Measurements from ENCODE around the gene STXBP5L.
"Not testable (repeated sequence)": the region's sequence is repeated elsewhere in the genome, so short reads cannot be mapped to it uniquely, and the experiment has no call there.

STXBP5L gene

DNA sequence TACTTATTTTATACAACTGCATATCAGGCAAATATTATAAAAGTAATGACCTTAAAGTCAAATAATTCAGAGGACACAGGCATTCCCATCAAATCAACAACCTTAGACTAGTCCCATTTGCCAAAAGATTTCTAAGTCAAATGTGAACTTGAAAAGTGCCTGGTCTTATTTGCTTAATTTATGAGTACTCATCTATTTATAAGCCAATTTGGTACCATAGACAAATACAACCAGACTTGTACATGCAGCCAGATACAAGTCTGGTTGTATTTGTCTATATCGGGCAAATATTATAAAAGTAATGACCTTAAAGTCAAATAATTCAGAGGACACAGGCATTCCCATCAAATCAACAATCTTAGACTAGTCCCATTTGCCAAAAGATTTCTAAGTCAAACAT is 322.2 kb downstream of the STXBP5L start:
- H3K27ac ChIP-seq (ENCODE audit: low read depth, low read length); H3K4me1 ChIP-seq (ENCODE audit: control insufficient read depth, insufficient read depth, low read length); H3K27me3 ChIP-seq (ENCODE audit: control insufficient read depth, insufficient read depth, low read length); H3K36me3 ChIP-seq (ENCODE audit: control insufficient read depth, insufficient read depth, low read length); H3K4me3 ChIP-seq (ENCODE audit: low read depth, low read length); H3K9me3 ChIP-seq (ENCODE audit: control insufficient read depth, insufficient read depth, low read length); H3K9ac ChIP-seq (ENCODE audit: low read depth, low read length): not testable (repeated sequence)

DNA sequence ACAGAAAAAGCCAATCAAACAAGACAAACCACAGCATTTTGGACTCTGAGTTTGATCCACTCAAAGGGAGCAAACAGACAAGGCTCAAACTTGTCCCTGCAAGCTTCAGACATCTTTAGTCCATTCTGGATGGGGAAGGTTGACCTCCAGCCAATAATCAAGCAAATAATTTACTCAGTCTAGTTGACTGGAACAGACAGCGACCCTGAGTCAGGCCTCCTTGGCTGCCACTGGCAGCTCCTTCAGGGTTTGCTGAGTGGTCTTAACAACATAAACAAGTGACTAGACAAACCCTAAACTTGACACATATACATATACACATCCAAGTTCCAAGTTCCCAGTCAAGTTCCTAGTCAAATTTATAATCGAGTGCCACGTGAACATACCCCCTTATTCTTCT is 323.9 kb downstream of the STXBP5L start:
- no peak overlapping the region for H3K4me3 ChIP-seq (ENCODE audit: low read depth, low read length)
- no peaks in the 10 kb centered on the region for H3K9me3 ChIP-seq (ENCODE audit: control insufficient read depth, insufficient read depth, low read length)
- no peaks in the 10 kb centered on the region for H3K27me3 ChIP-seq (ENCODE audit: control insufficient read depth, insufficient read depth, low read length)
- no peak overlapping the region for H3K27ac ChIP-seq (ENCODE audit: low read depth, low read length)
- no peak overlapping the region for H3K9ac ChIP-seq (ENCODE audit: low read depth, low read length)
- H3K36me3 ChIP-seq (ENCODE audit: control insufficient read depth, insufficient read depth, low read length), result no peaks in the 10 kb centered on the region
- H3K4me1 ChIP-seq (ENCODE audit: control insufficient read depth, insufficient read depth, low read length), result no peaks in the 10 kb centered on the region

DNA sequence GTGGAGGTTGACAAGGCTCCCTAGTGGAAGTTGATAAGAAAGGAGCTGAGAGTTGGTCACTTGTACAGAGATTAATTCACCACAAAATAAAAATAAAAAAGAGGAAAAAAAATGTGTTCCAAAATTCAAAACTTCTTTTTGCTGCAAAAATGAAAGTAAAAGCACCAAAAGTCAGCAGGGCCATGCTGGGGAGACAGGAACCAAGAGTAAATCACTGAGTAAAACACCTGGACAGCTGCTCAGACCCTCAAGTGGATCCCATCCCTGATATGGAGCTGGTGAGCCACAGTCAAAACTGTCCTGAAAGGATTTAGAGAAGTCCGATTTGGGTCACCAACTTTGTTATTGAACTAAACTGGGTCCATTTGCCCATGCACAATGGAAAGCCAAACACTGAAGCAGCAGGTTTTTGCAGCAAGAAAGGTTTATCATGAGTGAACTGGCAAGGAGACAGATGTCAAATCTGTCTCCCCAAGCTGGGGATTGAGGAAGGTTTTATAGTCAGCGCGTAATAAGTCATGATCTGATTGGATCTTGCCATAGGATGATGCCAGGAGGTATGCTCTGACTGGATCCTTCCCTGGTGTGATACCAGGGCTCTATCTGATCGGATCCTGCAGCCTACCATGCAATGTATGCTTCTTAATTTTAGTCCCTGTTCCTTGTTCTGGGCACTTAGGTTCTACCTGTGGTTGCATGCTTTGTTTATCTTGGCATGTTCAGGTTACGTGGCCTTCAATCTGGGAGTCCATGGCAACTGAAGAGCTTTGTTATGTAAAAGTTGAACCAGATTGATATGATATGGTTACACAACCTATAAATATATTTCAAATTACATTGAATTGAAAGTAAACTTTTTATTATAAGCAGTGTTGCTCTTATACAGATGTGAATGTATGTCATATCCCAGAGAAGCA is 324.6 kb downstream of the STXBP5L start:
- no peaks in the 10 kb centered on the region for H3K27me3 ChIP-seq (ENCODE audit: control insufficient read depth, insufficient read depth, low read length)
- H3K36me3 ChIP-seq (ENCODE audit: control insufficient read depth, insufficient read depth, low read length), result no peaks in the 10 kb centered on the region
- H3K9me3 ChIP-seq (ENCODE audit: control insufficient read depth, insufficient read depth, low read length), result no peaks in the 10 kb centered on the region
- H3K27ac ChIP-seq (ENCODE audit: low read depth, low read length), result no peak overlapping the region
- H3K4me1 ChIP-seq (ENCODE audit: control insufficient read depth, insufficient read depth, low read length), result no peaks in the 10 kb centered on the region; the same call in 1 of the 2 replicates
- H3K9ac ChIP-seq (ENCODE audit: low read depth, low read length), result no peak overlapping the region
- no peak overlapping the region for H3K4me3 ChIP-seq (ENCODE audit: low read depth, low read length)

DNA sequence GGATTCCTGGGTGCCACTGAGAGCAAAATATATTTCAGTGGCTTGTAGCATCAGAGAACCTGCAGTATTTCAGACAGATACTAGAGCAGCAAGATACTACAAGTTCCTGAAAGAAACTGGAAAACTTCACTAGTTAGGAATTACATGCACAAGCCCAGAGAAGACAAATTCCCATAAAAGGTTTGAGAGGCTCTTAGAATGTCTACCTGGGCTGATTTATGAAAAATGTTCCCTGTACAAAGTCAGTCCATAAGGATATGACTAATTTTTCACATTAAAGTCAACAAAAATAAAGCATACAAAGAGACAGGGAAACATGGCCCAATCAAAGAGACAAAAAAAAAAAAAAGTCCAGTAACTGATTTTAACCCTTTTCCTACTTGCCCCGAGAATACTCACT is 335.2 kb downstream of the STXBP5L start:
- Histone ChIP-seq H3K36me3 (ENCODE audit: control insufficient read depth, insufficient read depth, low read length) (no peaks in the 10 kb centered on the region), H3K27ac (ENCODE audit: low read depth, low read length) (no peak overlapping the region)

DNA sequence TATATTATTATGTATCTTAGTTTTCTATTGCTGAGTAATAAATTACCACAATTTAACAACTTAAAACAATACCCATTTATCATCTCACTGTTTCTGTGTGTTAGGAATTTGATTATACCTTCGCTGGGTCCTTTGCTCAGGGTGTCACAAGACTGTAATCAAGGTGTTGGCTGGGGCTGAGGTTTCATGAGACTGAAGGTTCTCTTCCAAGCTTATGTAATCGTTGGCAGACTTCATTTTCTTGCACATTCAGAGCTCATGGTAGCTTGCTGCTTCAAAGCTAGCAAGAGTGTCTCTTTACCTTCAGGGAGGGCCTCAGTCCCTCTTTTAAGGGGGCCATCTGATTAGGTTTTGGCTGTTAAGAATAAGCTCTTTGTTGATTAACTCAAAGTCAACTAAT is 344.7 kb downstream of the STXBP5L start:
- Histone ChIP-seq H3K4me1 (ENCODE audit: control insufficient read depth, insufficient read depth, low read length) (peaks cover 9% of the 10 kb centered on the region; the same call in 1 of the 2 replicates), H3K4me3 (ENCODE audit: low read depth, low read length) (no peak overlapping the region), H3K36me3 (ENCODE audit: control insufficient read depth, insufficient read depth, low read length) (no peaks in the 10 kb centered on the region), H3K9ac (ENCODE audit: low read depth, low read length) (no peak overlapping the region), H3K27ac (ENCODE audit: low read depth, low read length) (no peak overlapping the region), H3K27me3 (ENCODE audit: control insufficient read depth, insufficient read depth, low read length) (no peaks in the 10 kb centered on the region), H3K9me3 (ENCODE audit: control insufficient read depth, insufficient read depth, low read length) (no peaks in the 10 kb centered on the region)

More for the DNA sequence above, 335.2 kb downstream of the STXBP5L start:
- Histone ChIP-seq H3K4me1 (ENCODE audit: control insufficient read depth, insufficient read depth, low read length) (no peaks in the 10 kb centered on the region), H3K4me3 (ENCODE audit: low read depth, low read length) (no peak overlapping the region), H3K9ac (ENCODE audit: low read depth, low read length) (no peak overlapping the region), H3K9me3 (ENCODE audit: control insufficient read depth, insufficient read depth, low read length) (no peaks in the 10 kb centered on the region), H3K27me3 (ENCODE audit: control insufficient read depth, insufficient read depth, low read length) (no peaks in the 10 kb centered on the region)

DNA sequence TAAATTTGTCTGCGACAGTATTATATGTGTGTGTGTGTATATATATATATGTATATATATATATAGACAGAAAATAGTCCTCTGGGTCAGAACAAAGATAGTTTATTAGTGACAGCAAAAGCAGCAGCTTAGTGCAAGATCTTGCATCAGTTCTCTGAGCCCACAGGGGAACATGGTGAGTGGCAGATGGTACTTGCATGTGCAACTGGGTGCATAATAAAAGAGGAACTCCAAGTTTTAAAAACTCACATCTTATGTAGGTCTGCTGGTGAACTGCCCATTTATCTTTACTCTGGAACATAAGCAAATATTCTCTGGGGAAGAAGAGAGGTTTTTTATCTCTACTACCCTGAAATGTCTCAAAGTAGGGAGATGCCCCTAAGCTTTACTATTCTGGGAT is 361.4 kb downstream of the STXBP5L start:
- Histone ChIP-seq H3K27me3 (ENCODE audit: control insufficient read depth, insufficient read depth, low read length) (no peaks in the 10 kb centered on the region), H3K27ac (ENCODE audit: low read depth, low read length) (no peak overlapping the region), H3K36me3 (ENCODE audit: control insufficient read depth, insufficient read depth, low read length) (no peaks in the 10 kb centered on the region), H3K4me3 (ENCODE audit: low read depth, low read length) (no peak overlapping the region), H3K9ac (ENCODE audit: low read depth, low read length) (no peak overlapping the region), H3K4me1 (ENCODE audit: control insufficient read depth, insufficient read depth, low read length) (no peaks in the 10 kb centered on the region), H3K9me3 (ENCODE audit: control insufficient read depth, insufficient read depth, low read length) (no peaks in the 10 kb centered on the region)

DNA sequence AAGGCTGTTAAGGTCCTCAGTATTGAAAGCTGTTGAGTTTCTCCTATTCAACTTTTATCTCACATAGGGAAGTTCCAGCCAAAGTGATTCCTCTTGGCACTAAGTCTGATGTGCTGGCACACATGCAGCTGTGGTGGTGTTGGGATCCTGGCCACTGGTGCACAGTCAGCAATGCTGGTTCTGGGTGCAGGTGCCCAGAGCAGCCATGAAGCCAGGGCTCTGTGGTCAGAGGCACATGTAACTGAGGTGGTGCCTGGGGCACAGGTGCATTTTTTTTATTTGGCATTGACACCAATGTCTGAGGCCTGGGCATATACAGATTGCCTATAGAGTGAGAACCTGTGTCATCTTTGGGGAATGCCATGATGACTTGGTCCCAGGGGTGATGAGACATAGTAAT is 366.4 kb downstream of the STXBP5L start:
- no peak overlapping the region for H3K9ac ChIP-seq (ENCODE audit: low read depth, low read length)
- H3K27me3 ChIP-seq (ENCODE audit: control insufficient read depth, insufficient read depth, low read length), result no peaks in the 10 kb centered on the region
- H3K4me1 ChIP-seq (ENCODE audit: control insufficient read depth, insufficient read depth, low read length), result no peaks in the 10 kb centered on the region
- no peaks in the 10 kb centered on the region for H3K36me3 ChIP-seq (ENCODE audit: control insufficient read depth, insufficient read depth, low read length)
- H3K9me3 ChIP-seq (ENCODE audit: control insufficient read depth, insufficient read depth, low read length), result no peaks in the 10 kb centered on the region
- H3K4me3 ChIP-seq (ENCODE audit: low read depth, low read length), result no peak overlapping the region
- H3K27ac ChIP-seq (ENCODE audit: low read depth, low read length), result no peak overlapping the region

DNA sequence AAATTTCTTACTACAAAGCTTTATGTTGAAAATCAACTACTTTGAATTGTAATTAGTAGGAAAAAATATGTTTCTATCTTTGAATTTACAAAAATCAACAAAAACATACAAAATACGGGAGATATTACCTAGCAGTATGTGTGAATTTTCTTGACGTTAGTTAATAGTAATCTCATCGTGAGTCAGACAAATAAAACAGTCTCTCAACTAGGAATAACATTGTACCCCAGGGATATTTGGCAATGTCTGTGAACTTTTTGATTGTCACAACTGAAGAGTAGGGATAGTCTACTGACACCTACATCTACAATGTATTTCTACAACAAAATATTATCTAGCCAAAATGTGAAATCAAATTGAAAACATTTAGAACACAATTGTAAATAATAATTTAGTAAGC is 387.4 kb downstream of the STXBP5L start:
- no peaks in the 10 kb centered on the region for H3K4me1 ChIP-seq (ENCODE audit: control insufficient read depth, insufficient read depth, low read length)
- H3K9me3 ChIP-seq (ENCODE audit: control insufficient read depth, insufficient read depth, low read length), result no peaks in the 10 kb centered on the region
- H3K4me3 ChIP-seq (ENCODE audit: low read depth, low read length), result no peak overlapping the region
- no peaks in the 10 kb centered on the region for H3K36me3 ChIP-seq (ENCODE audit: control insufficient read depth, insufficient read depth, low read length)
- H3K27me3 ChIP-seq (ENCODE audit: control insufficient read depth, insufficient read depth, low read length), result no peaks in the 10 kb centered on the region
- no peak overlapping the region for H3K27ac ChIP-seq (ENCODE audit: low read depth, low read length)
- H3K9ac ChIP-seq (ENCODE audit: low read depth, low read length), result no peak overlapping the region

DNA sequence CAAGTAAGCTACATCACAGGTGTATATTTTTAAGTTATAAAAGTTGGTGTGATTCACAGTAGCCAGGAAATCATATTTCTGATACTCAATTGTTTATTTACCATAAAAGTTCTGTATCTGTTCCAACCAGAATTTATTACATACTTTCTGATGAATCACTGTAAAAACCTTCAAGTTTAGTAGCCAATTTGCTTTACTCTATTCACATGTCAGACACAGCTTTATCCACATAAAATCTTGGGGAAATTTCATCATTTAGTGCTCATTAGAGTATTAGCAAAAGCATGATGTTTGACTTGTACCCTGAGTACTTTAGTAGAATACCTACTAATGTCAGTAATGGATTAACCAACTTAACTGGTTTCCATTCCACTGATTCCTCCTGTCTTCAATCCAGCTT is 388.0 kb downstream of the STXBP5L start:
- no peak overlapping the region for H3K27ac ChIP-seq (ENCODE audit: low read depth, low read length)
- H3K9me3 ChIP-seq (ENCODE audit: control insufficient read depth, insufficient read depth, low read length), result no peaks in the 10 kb centered on the region
- no peaks in the 10 kb centered on the region for H3K36me3 ChIP-seq (ENCODE audit: control insufficient read depth, insufficient read depth, low read length)
- H3K27me3 ChIP-seq (ENCODE audit: control insufficient read depth, insufficient read depth, low read length), result no peaks in the 10 kb centered on the region
- no peak overlapping the region for H3K9ac ChIP-seq (ENCODE audit: low read depth, low read length)
- no peak overlapping the region for H3K4me3 ChIP-seq (ENCODE audit: low read depth, low read length)
- no peaks in the 10 kb centered on the region for H3K4me1 ChIP-seq (ENCODE audit: control insufficient read depth, insufficient read depth, low read length)

DNA sequence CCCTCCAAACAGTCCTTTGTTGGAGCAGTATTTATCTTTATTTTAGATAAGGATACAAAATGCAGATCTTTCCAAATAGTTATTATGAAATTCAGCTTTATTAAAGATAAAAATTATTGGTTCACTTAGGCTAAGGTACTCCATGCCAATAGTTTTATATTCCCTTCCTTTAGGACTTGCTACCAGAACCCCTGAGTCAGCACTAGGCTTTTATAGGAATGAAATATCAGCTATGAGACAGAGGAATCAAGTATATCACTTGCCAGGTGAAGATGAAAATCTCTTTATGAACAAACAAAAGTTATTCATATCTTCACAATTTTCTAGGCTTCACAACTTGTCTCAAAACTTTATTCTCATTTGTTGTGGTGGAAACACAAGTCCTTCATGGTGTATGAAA is 416.3 kb downstream of the STXBP5L start:
- Histone ChIP-seq H3K27me3 (ENCODE audit: control insufficient read depth, insufficient read depth, low read length) (no peaks in the 10 kb centered on the region), H3K9ac (ENCODE audit: low read depth, low read length) (no peak overlapping the region), H3K4me1 (ENCODE audit: control insufficient read depth, insufficient read depth, low read length) (no peaks in the 10 kb centered on the region), H3K4me3 (ENCODE audit: low read depth, low read length) (no peak overlapping the region), H3K36me3 (ENCODE audit: control insufficient read depth, insufficient read depth, low read length) (no peaks in the 10 kb centered on the region), H3K9me3 (ENCODE audit: control insufficient read depth, insufficient read depth, low read length) (no peaks in the 10 kb centered on the region), H3K27ac (ENCODE audit: low read depth, low read length) (no peak overlapping the region)

DNA sequence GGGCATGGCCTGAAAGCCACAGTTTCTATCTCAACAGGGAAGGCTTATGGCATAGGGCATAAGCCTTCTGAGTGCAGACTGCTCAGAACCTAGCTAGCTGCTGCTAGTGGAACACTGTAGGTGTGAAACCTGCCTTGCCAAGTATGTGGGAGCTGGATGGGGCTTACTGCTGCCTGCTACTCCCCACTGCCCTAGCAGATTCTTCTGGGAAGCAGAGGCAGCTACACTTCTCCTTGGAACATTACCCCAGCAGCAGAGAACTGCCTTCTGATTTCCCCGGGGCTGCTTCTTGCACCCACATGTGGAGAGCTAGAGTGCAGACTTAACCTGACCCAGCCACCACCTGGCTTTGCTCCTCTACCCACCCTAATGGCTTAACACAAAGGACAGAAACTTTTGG is 422.1 kb downstream of the STXBP5L start:
- Histone ChIP-seq H3K9ac (ENCODE audit: low read depth, low read length) (no peak overlapping the region), H3K27ac (ENCODE audit: low read depth, low read length) (no peak overlapping the region), H3K4me3 (ENCODE audit: low read depth, low read length) (no peak overlapping the region), H3K36me3 (ENCODE audit: control insufficient read depth, insufficient read depth, low read length) (no peaks in the 10 kb centered on the region), H3K9me3 (ENCODE audit: control insufficient read depth, insufficient read depth, low read length) (no peaks in the 10 kb centered on the region), H3K27me3 (ENCODE audit: control insufficient read depth, insufficient read depth, low read length) (no peaks in the 10 kb centered on the region), H3K4me1 (ENCODE audit: control insufficient read depth, insufficient read depth, low read length) (no peaks in the 10 kb centered on the region)

Measured in HUES48 (cell line).